Thyroid gland (tissue), 4 donors: ENCODE data around the gene UBXN7.

Experiments
- POLR2A ChIP-seq, 2 donors: fragments of 450-650 bp; IDR thresholded peaks; one replicate each; pipeline ENCODE4 v1.6.1; 2017; ENCODE audit warnings: antibody characterized with exemption in 2 of 2, mild to moderate bottlenecking in 2 of 2, moderate library complexity in 1 of 2
- TF ChIP-seq, protein P1 (sequence below), 6 experiments: fragments of 200-600 bp in 3 of 6; fragments of 450-650 bp in 3 of 6; sonication (generic) in 3 of 6; IDR thresholded peaks; one replicate each; pipeline ENCODE4 v1.5.1; 2016 to 2019; ENCODE audit warnings: antibody characterized with exemption in 6 of 6, mild to moderate bottlenecking in 2 of 6, inconsistent platforms in 1 of 6, moderate library complexity in 1 of 6

DNA sequence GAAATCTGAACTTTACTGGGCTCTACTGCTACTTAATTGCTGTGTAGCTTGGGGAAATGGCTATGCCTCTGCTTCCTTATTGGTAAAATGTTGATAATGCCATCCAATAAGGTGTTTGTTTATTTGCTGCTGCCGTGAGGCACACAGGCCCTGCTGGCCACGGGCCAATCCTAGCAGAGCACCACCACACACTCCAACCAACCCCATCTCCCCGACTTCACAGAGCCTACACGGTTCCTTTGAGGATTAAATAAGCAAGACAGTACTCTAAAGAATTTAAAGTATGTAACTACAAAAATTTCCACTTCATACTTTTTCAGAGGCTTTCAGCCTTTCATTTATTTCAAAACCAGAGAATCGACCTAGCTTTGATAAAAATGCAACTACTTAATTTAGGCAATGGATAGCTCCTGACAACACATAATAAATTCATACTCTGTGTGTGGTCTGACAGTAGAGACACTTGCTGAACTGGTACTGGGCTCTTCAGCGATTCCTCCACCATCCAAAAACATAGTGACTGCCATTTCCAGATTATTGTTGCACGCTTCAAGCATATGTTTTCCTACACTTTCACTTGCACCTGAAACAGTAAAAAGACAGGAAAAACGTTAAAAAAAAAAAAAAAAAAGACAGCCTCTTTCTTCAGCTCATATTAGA is 25.3 kb downstream of the UBXN7 start:
- TF ChIP-seq, protein P1, sequence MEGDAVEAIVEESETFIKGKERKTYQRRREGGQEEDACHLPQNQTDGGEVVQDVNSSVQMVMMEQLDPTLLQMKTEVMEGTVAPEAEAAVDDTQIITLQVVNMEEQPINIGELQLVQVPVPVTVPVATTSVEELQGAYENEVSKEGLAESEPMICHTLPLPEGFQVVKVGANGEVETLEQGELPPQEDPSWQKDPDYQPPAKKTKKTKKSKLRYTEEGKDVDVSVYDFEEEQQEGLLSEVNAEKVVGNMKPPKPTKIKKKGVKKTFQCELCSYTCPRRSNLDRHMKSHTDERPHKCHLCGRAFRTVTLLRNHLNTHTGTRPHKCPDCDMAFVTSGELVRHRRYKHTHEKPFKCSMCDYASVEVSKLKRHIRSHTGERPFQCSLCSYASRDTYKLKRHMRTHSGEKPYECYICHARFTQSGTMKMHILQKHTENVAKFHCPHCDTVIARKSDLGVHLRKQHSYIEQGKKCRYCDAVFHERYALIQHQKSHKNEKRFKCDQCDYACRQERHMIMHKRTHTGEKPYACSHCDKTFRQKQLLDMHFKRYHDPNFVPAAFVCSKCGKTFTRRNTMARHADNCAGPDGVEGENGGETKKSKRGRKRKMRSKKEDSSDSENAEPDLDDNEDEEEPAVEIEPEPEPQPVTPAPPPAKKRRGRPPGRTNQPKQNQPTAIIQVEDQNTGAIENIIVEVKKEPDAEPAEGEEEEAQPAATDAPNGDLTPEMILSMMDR (IDR thresholded peaks at IDR 0.05): no peak
- TF ChIP-seq POLR2A (IDR thresholded peaks at IDR 0.05): no peak
